ENCODE measurements around the gene ETF1. TPM values are rescaled to one million over a fixed set of nuclear protein-coding genes. Genes with fewer than 3 reads are reported as not detected.

ETF1 gene
- total RNA-seq, 1 donor from 2014 or later: 87.4 TPM

GRCh38 chr5:138464388-138465260 lies 78.4 kb downstream of the ETF1 start:
- peak; percentile 95 to 97 for DNase-seq (ENCODE audit: low read depth in 2 of 2)

GRCh38 chr5:138464008-138464387 lies 79.0 kb downstream of the ETF1 start:
- peak; percentile 80 to 92 for DNase-seq (ENCODE audit: low read depth in 2 of 2)

- DNase-seq (ENCODE audit: low read depth in 2 of 2): no peak
These were observed 79.5 kb downstream of the ETF1 start for GRCh38 chr5:138463419-138464007.

GRCh38 chr5:138461343-138462125 lies 81.5 kb downstream of the ETF1 start:
- DNase-seq (ENCODE audit: low read depth in 2 of 2): peak; percentile 63 to 71

GRCh38 chr5:138460032-138460693 lies 82.9 kb downstream of the ETF1 start:
- DNase-seq (ENCODE audit: low read depth in 2 of 2): no peak

GRCh38 chr5:138459311-138459933 lies 83.6 kb downstream of the ETF1 start:
- peak; percentile 72 to 90 for DNase-seq (ENCODE audit: low read depth in 2 of 2)

- DNase-seq (ENCODE audit: low read depth in 2 of 2): no peak
These were observed 84.2 kb downstream of the ETF1 start for GRCh38 chr5:138458856-138459255.

GRCh38 chr5:138458384-138458783 lies 84.7 kb downstream of the ETF1 start:
- DNase-seq (ENCODE audit: low read depth in 2 of 2): no peak

- DNase-seq (ENCODE audit: low read depth in 2 of 2): no peak
These were observed 85.3 kb downstream of the ETF1 start for GRCh38 chr5:138457531-138458275.

Other genes starting within 250 kb of the ETF1 start
- 2.5 and 6.7 TPM in 2 replicates for gene CDC25C, start 211.4 kb downstream of the ETF1 start, total RNA-seq
- 24.3 and 28.8 TPM in 2 replicates for gene FAM53C, start 205.0 kb downstream of the ETF1 start, total RNA-seq
- gene KDM3B, start 190.6 kb downstream of the ETF1 start, total RNA-seq: 43.1 and 51.7 TPM in 2 replicates
- 1.2 and 1.6 TPM in 2 replicates for gene REEP2, start 104.2 kb downstream of the ETF1 start, total RNA-seq
- gene EGR1, start 77.8 kb downstream of the ETF1 start, total RNA-seq: 0.90 and 3.7 TPM in 2 replicates
- gene HSPA9, start 32.2 kb upstream of the ETF1 start, total RNA-seq: 212 and 213 TPM in 2 replicates
- gene CTNNA1, start 210.2 kb upstream of the ETF1 start, total RNA-seq: 515 and 575 TPM in 2 replicates

Data from dermis microvascular lymphatic vessel endothelial cell (primary cell).